Activated T-helper 1 cell treated with Interleukin-2 at 50 U/mL for 16 hours (primary cell): ENCODE measurements around the gene MEP1A.
"Not testable (repeated sequence)": the region's sequence is repeated elsewhere in the genome, so short reads cannot be mapped to it uniquely, and the experiment has no call there.

Experiments used
- DNase-seq: peaks from one replicate; pipeline ENCODE4 v3.0.0-alpha.2; 2020; ENCODE audit warnings: low read depth

Gene MEP1A, protein sequence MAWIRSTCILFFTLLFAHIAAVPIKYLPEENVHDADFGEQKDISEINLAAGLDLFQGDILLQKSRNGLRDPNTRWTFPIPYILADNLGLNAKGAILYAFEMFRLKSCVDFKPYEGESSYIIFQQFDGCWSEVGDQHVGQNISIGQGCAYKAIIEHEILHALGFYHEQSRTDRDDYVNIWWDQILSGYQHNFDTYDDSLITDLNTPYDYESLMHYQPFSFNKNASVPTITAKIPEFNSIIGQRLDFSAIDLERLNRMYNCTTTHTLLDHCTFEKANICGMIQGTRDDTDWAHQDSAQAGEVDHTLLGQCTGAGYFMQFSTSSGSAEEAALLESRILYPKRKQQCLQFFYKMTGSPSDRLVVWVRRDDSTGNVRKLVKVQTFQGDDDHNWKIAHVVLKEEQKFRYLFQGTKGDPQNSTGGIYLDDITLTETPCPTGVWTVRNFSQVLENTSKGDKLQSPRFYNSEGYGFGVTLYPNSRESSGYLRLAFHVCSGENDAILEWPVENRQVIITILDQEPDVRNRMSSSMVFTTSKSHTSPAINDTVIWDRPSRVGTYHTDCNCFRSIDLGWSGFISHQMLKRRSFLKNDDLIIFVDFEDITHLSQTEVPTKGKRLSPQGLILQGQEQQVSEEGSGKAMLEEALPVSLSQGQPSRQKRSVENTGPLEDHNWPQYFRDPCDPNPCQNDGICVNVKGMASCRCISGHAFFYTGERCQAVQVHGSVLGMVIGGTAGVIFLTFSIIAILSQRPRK

DNA sequence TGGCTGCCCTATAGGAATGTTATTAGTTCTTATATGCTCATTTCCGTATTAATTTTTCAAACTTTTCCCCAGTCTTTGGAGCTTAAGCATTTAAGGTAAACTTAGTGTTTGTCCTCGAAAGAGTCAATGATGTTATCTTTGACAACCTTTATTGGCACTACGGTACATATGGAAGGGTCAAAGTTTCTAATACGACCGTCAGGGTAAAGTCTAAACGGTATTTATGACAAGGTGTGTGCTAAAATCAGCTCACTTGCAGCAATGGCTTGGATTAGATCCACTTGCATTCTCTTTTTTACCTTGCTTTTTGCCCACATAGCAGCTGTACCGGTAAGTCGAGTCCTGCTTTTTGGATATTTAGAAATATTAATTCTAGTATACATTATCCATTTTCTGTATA is at the start of gene MEP1A:
TSS of gene MEP1A (plus strand) at position 252 of the 400 bp plus-strand sequence. CDS start at position 262, 10 bp downstream.
- DNase-seq: no peak

DNA sequence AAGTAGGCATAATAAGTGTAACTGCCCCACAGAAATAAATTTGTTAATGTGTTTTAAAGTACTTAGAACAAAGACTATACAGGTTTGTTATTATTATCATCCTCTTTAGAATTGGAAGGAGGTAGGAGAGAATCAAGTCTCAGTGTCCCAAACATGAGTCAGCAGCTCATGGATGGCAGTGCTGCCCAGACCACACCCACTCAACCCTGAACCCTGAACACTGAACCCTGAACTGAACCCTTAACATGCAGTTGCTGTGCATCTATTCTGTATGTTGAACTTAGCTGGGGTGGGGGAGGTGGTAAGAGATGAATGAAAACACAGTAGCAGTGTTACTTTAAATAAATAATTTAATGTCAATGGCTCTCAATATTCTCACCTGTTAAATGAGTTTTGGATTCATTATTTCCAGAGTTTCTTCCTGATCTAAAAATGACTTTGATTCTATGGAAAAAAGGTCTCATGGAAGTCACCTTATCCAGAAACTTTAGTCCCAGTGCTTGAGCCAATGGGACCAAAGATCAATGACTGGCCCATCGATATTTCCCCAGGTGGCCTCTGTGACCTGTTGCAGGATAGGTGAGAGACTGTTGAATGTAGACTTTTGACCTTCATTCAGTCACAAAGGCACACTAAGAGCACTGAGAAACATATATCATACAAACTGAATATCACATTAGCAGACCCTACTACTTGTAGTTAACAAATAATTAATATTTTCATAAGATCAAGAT is 49.6 kb upstream of the MEP1A start:
- no peak for DNase-seq

DNA sequence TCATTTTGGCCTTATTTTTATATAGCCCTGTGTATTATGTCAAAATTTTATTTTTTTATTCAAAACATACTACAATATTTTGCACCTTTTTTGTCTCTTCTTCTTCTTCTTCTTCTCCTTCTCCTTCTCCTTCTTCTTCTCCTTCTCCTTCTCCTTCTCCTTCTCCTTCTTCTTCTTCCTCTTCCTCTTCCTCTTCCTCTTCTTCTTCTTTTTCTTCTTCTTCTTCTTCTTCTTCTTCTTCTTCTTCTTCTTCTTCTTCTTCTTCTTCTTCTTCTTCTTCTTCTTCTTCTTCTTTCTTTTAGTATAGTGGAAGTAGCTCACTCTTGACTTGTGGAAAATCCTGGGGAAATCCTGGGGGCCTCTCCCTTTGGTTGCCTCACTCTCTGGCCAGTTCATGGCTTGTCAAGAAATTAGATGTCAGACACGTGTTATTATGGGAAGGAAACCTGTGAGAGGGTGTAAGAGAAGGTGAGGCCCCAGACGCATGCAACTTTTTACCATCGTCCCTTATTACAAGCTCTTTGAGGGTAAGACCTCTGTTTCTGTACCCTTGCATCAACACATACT is 48.9 kb upstream of the MEP1A start:
- DNase-seq: not testable (repeated sequence)

DNA sequence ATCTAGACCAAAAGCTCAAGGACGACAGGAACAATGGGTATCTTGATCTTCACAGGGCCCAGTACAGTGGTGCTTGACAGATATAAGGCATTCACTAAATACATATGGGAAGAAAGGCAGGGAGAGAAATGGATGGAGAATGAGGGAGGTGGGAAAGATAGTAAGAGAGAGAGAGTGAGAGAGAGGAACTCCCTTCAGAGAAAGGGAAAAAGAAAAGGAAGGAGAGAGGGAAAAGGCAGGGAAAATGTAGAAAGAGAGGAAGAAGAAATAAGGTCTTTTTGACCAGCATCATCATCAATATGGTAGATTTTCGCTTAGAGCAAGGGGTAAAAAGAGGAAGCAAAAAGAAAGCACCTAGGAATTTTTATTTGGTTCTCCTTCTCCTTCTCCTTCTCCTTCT is 47.2 kb upstream of the MEP1A start:
- DNase-seq: no peak

DNA sequence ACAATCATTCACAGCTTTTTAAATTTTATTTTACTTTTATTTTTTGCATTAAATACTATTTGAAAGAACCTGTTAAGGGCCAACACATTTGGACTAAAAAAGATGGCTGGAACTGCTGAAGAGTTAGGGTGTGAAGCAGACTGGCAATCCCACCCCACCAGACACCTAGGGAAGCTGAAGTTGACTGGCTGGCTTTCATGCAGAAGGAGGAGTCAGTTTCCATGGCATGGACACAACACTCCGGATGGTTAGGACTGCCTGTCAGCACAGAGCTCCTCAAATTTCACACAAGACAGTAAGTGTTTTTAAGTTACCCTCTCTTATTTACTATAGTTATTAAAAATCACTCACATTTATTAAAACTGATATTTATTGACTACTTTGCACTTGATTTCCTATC is 46.5 kb upstream of the MEP1A start, which contains the start of gene ANKRD66:
TSS of gene ANKRD66 (plus strand) at position 238 of the 400 bp plus-strand sequence. CDS start 5,016 bp downstream, outside the sequence.
- DNase-seq: no peak

DNA sequence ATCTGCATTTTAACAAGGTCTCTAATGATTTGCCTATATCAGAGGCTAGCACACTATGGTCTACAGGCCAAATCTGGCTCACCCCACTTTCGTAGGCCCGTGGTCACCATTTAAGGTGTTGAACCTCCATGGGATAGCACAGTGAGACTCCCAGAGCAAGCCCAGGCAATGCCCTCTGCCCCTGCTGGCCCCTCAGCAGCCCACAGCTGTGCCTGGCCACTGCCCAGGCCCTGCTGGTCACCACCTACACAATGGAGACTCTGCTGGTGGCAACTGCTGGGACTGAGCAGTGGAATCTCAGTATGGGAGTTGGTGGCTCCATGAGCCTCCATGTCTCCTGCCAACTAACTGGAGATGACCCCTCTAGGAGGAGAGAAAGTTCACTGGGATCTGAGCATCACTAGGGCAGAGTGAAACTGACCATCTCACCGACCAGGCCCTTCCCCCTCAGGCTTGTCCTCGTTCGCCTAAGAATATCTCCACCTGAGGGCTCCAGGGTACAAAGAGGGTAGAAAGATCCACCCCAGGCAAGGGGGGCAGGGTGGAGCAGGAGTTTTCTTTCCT is 44.2 kb upstream of the MEP1A start:
- no peak for DNase-seq

DNA sequence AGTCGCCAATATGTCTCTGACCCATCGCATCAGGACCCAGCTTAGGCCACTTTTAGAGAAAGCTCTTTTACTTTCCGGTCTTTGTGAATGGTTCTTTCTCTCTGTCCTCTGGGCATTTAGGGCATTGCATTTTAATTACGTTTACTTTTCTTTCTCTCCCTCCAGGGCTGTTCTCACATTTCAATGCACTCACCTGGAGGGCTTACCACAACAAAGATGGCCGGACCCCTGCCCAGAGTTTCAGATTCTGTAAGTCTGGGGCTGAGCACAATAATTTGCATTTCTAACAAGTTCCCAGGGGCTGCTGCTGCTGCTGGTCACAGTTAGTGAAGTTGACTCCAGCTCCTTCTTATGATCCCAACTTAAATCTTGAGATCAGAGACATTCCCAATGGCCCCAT is 43.5 kb upstream of the MEP1A start:
- no peak for DNase-seq

DNA sequence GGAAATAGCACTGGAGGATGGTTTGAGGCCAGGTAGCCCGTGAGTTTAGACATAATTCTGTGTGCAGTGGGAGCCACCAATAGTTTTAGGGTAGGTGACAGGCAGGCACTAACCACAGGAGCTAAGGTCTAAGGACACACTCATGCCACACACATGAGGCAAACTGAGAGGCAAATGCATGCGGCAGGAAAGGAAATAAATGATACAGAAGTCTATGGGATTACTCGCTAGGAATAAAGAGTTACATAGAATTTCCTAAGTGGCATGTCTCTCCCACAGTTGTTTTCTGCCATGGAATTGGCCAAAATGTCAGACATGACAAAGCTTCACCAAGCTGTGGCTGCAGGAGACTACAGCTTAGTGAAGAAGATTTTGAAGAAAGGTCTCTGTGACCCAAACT is 41.5 kb upstream of the MEP1A start:
- DNase-seq: no peak

DNA sequence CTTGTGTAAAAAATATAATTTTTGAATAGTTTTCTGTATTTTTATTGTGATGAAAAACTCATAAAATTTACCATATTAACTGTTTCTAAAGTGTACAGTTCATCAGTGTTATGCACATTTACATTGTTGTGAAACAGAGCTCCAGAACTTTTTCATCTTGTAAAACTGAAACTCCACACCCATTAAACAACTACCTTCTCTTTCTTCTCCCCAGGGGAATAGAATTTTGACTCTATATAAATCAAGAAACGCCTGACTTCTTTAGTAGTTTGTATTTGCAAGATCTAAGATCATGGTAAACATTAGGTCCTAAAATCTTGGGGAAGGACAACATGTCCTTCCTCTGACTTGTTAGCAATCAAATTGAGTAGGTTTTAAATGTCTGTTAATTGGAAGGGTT is 37.3 kb upstream of the MEP1A start:
- DNase-seq: no peak

DNA sequence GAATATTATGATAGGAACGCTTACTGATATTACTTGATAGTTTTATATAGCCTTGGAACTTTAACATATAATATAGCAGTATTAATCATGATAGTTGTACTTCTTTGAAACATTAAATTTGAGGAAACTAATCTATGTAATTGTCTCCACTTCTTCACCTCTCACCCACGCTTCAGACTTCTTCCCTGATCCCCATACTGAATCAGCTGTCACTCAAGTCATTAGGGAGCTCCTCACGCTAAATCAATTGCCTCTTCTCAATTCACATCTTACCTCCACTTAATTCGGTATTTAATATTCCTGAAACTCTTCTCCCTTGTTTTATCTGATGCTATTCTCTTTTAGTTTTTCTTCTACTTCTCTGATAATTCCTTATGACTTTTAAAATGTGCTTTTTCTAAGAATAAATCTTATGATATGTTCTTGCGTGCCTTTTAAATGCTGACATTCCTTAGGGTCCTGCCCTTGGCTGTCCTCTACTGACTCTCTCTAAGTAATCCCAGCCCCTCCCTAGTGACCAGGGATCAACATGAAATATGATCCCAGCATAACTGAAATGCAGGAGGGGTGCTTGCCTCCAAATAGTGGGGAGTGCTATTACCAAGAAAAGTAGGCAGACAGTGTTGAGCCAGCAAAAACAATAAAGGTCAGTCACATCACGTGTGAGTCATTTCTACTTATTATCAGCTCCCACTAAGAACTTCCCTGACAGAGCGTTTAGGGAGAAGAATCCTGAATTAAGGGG is 36.5 kb upstream of the MEP1A start:
- no peak for DNase-seq

DNA sequence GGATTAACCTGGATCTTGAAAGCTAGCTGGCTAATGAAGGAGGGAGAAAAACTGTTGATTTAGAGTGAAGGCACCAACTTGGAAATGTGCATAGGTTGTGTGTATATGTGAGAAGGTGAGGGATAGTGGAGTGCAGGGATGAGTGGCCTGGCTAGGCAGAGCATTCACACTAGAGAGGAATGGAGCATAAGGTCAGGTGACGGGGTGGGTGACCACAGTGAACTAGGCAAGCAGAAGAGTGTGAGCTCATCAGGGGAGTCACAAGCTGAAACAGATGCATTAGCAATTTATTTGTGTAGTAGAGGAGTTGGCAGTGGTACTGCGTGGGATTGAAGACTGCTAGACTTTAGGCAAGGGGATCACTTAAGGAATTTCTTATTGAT is 36.0 kb upstream of the MEP1A start:
- DNase-seq: no peak

DNA sequence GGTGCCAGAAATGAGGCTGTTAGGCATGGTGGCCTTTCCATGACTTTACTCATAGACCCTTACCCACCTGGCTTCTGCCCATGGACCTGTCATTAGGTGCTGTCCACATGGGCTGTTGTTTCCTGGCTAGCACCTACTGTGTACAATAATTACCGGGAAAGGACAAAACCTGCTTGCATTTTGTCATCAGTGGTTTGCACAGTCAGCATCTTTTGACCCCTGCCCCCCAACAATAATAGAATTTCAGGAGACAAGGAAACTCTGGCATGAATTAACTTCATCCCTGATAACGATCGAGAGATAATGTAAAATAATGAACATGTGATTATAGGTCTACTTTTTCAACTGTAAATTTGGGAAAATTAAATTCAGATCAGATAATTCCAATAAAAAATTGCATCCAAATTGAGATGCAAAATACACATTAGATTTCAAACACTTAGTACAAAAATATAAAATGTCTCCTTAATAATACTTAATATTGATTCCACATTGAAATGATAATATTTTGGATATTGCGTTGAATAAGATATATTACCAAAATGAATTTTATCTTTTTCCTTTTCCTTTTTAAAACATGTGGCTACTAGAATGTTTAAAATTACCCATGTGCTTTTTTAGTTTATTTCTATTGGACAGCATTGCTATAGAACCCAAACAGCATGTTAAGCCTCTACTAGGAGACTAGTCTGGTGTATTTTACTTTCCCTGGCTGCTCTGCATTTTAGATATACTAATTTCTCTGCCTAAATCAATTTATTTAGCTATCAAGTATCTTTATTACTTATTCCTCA is 34.0 kb upstream of the MEP1A start:
- no peak for DNase-seq

DNA sequence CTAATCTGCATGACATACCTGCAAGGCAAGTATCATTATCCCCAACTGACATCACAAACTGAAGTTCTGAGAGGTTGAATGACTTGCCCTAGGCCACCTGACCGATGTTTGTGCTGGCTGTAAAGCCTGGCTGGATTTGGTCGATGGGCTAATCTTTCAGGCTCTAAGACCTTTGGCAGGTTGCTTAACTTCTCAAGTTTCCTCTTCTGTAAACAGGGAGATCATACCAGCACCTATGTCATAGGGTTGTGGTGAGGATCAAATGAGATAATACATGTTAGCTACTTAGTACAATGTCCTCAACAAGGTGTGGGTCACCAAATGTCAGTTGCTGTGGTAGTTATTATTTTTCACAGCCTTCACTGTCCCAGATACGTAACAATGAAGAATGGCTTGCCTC is 32.3 kb upstream of the MEP1A start:
- no peak for DNase-seq

DNA sequence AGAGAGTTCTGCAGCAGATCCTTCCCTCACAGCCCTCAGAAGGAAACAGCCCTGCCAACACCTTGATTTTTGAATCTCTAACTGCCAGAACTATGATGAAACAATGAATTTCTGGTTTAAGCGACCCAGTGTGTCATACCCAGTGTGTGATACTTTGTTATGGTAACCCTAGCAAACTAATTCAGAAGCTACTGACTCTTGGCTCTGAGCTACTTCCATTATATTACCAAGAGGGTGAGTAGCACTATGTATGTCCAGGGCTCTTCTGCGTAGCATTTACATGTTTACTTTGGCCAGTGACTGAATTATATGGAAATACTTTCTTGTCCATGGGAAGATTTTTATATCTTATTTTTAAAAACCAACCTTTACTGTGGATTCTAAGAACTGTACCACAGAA is 29.7 kb upstream of the MEP1A start:
- DNase-seq: no peak

DNA sequence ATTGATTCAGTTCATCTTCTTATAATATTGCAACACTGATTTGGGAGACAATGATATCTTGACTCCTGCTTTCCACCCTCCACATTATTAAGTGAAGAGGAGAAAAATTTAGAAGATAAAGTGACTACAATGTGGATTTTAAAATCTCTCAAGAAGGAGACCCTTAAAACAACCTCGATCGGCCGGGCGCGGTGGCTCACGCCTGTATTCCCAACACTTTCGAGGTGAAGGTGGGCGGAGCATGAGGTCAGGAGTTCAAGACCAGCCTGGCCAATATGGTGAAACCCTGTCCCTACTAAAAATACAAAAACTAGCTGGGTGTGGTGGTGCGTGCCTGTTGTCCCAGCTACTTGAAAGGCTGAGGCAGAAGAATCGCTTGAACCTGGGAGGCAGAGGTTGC is 28.9 kb upstream of the MEP1A start:
- DNase-seq: not testable (repeated sequence)

DNA sequence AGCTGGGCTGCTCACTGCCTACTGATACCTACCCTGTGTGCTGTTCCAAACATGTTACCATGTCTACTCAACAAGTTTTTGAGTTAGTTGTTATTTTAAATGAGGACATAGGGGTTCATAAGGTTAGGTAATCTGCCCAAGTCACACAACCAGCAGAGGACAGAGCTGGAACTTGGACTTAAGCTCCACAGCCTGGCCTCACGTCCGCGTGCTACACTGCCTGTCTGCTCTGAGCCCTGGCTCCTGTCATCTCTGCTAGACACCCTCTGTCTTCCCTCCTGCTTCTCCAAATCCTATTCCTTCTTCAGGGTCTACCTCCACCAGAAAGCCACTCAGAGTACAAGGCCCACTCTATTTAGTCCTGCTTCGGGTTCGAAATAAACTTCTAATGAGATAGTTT is 28.2 kb upstream of the MEP1A start:
- no peak for DNase-seq

DNA sequence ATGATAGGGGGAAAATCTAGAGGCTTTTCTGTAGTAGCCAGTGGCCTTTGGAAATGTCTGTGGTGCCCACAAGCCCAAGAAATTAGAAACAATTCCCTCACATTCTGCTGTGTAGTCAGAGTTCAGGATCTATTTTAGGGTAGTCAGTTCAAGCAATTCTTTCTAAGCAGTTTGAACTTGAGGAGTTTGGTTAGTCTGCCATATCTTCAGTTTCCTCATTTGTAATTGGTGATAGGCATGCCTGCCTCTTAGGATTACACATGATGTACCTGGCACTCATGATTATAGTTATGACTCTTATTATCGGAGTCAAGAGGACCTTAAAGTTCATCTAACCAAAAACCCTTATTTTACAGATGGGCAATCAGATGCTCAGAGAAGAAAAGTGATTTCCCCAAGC is 21.2 kb upstream of the MEP1A start:
- DNase-seq: no peak

DNA sequence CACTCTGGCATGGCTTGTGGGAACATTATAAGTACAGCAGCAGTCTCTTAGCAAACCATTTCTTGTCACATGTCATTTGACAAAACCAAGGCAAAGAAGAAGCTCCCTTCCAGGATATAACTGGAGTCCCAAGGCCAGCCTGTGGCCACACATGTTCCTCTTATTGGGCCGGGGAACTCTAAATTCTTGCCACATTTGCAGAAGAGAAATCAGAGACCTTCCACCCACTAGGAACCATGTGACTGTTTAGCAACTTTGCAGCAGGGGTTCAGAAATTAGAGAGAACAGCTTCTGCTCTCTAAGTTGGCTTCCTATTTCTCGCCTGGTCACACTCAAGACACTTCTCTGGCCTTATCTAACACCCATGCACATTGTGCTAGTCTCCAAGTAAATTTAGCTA is 20.4 kb upstream of the MEP1A start:
- no peak for DNase-seq

DNA sequence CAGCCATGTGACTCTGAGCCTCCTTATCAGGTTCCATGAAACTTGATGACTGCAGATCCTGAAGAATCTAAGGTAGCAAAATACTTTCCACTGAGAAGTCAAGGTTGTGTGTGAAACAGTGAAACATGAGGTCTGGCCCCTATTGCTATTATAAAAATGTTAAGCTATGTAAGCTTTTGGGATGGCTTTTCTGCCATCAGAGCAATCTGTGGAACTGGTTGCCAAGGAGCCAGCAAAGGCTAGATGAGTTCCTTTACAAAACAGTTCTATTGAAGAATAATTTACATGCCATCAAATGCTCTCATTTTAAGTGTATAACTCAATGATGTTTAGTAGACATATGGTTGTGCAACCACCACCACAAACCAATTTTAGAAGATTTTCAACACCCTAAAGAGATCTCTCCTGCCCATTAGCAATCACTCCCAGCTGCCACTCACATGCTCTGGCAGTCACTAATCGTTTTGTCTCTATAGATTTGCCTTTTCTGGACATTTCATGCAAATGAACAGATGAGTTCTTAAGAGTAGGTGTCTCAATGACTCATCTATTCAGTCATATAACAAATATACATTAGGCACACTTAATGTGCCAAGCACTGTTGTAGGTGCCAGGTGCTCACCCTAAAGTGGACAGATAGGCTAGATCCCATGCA is 19.9 kb upstream of the MEP1A start:
- no peak for DNase-seq

DNA sequence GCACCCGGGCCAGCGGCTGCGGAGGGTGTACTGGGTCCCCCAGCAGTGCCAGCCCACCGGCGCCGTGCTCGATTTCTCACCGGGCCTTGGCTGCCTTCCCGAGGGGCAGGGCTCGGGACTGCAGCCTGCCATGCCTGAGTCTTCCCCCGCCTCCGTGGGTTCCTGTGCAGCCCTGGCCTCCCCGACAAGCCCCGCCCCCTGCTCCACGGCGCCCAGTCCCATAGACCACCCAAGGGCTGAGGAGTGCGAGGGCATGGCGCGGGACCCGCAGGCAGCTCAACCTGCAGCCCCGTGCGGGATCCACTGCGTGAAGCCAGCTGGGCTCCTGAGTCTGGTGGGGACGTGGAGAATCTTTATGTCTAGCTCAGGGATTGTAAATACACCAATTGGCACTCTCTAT is 18.5 kb upstream of the MEP1A start:
- DNase-seq: not testable (repeated sequence)
